NCI-H226 (cell line): ENCODE results near the gene IREB2.
A peak's percentile ranks its signal among the peaks of the same experiment; 100 is the strongest.
"Not testable (repeated sequence)": the region's sequence is repeated elsewhere in the genome, so short reads cannot be mapped to it uniquely, and the experiment has no call there.

ENCODE experiments used
- DNase-seq: peaks from one replicate; pipeline ENCODE4 v3.0.0-alpha.2; 2015

The IREB2 gene

DNA sequence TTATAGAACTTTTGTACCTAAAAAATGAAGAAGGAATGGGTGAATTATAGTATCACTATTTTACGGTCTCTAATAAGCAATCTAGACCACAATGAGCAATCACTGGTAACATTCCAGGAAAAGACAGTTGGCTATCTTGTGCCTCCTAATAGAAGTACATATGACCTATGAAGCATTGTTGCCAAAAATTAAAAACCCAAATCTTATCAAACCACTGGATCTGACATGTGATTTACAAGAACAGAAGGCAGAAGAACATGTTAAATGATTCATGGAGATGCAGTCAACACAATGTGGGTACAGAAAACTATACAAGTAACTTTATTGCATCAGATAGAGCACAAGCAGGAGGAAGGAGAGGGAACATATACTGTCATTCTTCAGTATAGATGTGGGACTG is 54.9 kb downstream of the IREB2 start:
- DNase-seq: no peak

DNA sequence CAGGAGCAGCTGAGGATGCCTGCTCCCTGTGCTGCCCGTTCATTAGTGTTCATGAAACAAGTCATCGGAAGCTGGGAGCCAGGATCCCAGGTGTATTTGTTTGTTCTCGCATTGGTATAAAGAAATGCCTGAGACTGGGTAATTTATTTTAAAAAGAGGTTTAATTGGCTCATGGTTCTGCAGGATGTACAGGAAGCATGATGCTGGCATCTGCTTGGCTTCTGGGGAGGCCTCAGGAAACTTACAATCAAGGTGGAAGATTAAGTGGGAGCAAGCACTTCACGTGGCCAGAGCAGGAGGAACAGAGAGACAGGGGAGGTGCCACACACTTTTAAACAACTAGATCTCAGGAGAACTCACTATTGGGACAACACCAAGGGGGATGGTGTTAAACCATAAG is 63.8 kb downstream of the IREB2 start:
- no peak for DNase-seq

DNA sequence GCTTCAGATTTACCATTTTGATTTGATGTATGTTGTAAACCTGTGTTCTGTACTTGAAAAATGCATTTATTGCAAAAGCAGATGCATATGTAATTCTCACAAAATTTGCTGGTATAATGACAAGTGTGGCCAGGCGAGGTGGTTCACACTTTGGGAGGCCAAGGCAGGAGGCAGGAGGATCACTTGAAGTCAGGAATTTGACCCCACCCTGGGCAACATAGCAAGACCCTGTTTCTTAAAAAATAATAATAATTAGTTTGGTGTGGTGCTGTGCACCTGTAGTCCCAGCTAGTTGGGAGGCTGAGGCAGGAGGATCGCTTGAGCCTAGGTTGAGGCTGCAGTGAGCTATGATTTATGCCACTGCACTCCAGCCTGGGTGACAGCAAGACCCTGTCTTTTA is 64.6 kb downstream of the IREB2 start:
- no peak for DNase-seq

DNA sequence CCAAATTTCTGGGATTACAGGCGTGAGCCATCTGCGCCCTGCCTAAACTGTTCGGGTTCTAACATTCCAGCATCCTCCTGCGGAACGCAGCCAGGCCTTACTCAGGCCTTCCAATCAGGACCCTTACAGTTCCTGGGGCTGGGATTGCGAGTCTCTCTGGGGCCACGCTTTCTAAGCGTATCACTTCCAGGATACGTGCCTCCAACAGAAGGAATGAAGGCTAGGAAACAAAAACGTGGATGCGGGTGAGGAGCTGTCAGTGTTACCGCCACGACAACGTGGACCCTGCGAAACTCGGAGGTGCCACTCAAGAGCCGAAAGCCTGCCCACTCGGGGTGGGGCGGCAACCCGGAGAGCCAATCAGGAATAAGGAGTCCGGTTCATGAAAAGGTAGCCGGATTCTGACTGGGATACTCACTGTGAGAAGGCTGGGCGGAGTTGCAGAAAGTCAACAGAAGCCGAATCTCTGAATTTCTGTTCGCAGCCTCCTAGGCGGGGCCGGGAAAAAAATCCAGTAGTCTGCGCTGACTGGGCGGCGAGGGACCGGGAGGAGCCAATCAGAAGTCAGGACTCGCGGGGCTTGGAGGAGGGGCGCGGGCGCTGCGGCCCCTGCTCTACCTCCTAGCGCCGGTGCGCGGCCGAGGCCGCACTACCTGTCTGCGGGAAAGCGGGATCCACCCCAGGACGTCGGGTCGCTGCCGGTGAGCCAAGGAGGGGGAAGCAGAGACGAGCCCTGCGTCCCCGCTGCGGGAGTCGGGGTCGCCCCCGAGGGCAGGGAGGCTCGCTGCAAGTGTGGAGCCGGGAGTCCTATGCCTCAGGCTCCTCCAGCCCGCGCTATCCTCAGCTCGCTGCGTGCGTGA is 69.2 kb downstream of the IREB2 start, which contains the start of gene HYKK:
Gene HYKK (plus strand): TSS at position 607 of the 860 bp plus-strand sequence. CDS start 5,512 bp downstream, outside the sequence.
- DNase-seq: peak; percentile 100

DNA sequence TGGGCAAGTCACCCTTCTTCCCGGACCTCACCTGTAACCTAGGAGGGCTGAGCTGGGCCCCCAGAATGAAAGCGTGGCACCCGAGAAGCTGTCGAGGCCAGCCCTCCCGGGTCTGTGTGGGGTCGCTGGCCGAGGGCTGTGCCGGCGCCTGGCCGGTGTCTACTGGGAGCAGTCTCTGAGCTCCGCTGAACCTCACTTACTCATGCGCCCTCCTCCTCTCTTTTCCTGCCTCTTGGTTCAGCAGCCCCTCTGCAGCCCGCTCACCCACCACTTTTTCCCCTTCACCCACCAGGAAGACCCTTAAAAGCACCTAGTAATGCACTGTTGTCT is 69.8 kb downstream of the IREB2 start:
- no peak for DNase-seq

DNA sequence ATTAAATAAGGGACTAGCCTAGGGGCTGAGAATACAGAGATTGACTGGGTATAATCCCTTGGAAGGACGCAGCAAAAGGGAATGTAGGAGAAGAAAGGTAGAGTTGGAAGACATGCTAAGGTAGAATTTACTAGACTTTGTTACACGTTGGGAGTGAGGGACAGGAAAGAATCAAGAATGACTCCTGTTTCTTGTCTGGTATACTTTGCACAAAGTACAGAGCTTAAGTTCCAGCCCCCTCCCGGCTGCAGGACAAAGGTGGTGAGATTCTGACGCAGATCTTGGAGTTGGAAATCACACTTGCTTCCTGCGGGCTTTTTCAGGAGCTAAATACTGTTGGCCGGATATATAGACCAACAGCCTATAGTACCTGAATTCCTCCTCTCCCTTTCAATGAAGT is 70.3 kb downstream of the IREB2 start:
- DNase-seq: no peak

DNA sequence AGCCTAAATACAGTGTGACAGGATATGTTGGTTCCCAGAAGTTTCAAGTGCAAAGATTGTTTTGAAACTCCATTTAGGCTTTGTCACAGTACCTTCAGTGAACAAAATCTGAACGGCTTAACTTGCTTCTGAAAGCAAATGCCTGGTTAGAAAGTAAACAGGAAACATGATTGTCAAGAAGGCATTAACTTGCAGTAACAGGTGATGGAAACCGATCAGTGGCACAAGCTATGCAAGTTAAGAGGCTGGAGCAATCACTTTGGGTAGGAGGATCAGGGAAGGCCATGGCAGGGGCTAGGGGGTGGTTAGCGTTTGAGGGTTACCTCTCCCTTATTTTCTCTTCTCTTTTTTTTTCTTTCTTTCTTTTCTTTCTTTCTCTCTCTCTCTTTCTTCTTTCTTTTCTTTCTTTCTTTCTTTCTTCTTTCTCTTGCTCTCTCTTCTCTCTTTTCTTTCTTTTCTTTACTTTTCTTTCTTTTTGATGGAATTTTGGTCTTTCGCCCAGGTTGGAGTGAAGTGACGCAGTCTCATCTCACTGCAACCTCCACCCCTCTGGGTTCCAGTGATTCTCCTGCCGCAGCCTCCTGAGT is 71.8 kb downstream of the IREB2 start:
- DNase-seq: no peak

DNA sequence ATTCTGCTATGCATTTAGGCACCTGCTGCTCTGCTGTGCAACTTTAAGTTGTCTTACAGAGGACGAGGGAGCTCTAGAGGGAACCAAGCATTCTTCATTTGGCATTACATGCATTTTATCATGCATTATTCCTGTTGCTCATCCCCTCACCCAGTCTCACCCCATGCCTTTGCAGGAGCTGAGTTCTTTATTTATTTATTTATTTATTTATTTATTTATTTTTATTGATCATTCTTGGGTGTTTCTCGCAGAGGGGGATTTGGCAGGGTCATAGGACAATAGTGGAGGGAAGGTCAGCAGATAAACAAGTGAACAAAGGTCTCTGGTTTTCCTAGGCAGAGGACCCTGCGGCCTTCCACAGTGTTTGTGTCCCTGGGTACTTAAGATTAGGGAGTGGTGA is 82.0 kb downstream of the IREB2 start:
- not testable (repeated sequence) for DNase-seq

DNA sequence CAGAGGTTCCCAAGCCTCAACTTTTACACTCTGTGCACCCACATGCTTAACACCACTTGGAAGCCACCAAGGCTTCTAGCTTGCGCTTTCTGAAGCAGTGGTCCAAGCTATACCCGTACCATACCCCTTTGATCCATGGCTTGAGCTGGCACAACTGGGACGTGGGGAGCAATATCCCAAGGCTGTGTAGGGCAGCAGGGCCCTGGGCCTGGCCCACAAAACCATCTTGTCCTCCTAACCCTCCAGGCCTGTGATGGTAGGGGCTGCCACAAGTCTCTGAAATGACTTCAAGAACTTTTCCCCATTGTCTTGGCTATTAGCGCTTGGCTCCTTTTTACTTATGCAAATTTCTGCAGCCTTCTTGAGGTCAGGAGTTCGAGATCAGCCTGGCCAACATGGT is 86.2 kb downstream of the IREB2 start:
- no peak for DNase-seq

DNA sequence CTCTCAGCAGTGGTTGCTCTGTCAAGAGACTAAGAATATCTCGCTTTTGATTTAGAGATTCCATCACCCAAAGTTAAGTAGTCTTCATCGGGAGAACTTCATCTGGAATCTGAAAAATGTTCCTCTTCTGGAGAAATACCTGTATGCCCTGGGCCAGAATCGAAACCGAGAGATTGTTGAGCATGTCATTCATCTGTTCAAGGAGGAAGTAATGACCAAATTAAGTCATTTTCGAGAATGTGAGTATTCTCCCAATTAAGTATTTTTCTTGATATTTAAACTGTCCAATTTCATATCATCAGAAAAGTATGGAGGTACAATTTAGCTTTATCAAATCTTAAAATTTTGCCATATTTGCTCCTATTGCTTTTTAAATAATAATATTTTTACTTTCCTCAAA is 89.3 kb downstream of the IREB2 start:
- DNase-seq: no peak

DNA sequence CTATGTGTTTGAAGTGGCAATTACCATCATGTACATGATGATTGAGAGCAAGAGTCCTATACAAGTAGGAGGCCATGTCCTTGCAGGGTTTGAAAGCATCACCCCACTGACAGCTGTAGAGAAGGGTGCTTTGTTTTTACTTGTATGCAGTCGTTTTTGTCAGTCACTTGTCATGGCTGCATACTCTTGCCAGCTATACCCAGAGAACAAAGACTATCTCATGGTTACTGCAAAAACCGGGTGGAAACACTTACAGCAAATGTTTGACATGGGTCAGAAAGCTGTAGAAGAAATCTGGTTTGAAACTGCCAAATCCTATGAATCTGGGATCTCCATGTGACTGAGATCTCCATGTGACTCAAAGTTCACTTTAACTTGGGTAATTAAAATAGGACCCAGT is 95.3 kb downstream of the IREB2 start:
- no peak for DNase-seq

DNA sequence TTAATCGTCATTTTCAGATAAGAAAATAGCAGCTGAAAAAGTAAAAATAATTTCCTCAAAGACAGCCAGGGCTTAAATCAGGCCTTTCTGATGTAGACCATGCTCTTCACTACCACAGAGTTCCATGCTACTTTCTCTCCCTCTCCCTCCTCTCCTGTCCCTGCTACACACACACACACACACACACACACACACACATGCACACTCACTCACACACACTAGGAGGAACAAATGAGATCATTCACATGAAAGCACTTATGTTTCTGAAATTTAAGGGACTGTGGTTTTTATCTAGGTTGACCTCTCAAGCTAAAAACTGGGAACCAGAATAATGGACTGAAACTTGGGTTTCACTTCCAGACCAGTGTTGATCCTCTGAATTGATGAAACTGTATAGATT is 98.1 kb downstream of the IREB2 start:
- DNase-seq: no peak

DNA sequence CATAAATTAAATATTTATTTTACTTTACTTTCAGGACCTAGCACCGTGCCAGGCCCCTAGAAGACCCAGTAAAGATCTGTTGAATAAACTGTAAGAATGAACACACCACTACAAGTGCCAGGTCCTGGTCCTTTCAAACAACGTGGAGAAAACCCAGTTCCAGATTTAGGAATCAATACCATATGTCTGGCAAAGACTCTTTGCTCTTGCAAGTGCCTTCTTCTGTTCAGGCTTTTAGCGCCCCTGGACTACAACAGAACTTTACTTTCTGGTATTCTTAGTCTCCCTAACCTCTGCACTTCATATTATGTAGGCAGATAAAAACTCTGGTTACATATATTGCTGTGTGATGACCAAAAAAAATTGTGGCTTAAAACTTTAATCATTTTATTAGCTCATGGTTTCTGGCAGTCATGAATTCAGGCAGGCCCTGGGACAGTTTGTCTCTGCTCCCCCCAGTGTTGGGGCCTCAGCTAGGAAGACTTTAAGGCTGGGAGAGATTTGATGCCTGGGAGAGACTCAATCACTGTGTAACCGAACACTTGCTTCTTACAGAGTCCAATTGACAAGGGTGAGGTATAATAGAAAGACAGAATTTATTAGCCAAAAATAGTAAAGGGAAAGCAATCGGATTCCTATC is 99.4 kb downstream of the IREB2 start:
- no peak for DNase-seq

DNA sequence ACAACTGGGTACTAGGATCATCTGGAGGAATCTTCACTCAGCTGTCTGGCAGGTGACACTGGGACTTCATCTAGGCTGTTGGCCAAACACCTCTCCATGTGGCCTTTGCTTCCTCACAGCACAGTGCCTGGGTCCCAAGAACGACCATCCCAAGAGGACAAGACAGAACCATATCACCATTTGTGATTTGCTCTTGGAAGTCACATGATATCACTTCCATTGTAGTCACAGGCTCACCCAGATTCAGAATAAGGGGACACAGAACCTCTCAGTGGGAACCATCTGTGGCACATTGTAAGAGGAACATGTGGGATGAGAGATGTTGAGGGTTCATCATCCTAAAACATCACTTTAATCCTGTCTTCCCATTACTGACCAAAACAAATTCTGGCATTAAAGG is 100.3 kb downstream of the IREB2 start:
- no peak for DNase-seq

DNA sequence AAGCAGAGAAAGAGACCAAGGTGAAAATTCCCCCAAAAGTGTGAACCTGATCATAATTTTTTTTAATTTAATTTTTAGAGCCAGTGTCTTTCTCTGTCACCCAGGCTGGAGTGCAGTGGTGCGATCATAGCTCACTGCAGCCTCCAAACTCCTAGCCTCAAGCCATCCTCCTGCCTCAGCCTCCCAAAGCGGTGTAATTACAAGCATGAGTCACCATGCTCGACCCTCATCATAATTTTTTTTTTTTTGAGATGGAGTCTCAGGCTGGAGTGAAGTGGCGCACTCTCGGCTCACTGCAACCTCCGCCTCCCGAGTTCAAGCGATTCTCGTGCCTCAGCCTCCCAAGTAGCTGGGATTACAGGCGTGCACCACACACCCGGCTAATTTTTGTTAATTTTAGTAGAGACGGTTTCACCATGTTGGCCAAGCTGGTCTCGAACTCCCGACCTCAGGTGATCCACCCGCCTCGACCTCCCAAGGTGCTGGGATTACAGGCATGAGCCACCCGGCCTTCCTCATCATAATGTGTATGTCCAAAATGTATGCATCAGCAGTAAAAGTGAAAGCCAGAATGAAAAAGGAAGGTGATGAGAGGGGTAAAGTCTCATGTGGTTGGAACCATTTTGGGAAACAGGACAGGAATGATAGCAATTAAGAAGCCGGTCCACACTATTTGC is 101.6 kb downstream of the IREB2 start:
- not testable (repeated sequence) for DNase-seq

DNA sequence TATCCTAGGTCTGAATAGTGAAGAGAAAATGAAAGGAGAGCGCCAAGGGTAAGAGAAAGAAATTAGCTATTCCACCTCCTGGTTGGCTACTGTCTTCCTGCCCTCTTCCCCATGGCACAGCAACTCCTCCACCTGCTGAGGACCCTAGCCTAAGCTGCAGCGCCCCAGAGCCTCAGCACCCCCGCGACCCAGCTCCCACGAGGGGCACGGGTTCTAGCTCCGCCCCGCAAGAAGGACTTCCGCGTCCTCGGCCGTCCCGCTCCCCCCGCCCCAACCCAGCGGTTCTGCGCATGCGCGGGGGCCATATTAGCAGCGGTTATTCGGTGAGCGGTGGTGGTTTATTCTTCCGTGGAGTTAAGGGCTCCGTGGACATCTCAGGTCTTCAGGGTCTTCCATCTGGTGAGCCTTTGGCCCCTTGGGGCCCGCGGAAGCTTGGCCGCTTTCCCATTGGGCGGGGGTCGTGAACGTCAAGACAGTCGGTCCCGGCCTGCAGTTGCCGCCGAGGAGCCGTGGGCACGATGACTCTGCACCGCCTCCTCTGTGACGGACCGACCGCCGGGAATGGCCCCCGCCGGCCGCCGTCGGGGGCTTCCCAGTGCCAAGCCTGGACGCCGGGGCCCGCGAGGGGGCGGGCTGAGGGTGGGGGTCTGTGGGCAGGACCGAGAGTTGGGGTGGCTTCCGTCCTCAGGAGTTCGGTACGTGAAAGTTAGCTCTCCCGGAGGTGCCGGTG is 102.3 kb downstream of the IREB2 start, which contains the start of gene PSMA4:
Gene PSMA4 (plus strand): TSS at position 304 of the 730 bp plus-strand sequence. CDS start 1,484 bp downstream, outside the sequence.
- peak; percentile 84 for DNase-seq

DNA sequence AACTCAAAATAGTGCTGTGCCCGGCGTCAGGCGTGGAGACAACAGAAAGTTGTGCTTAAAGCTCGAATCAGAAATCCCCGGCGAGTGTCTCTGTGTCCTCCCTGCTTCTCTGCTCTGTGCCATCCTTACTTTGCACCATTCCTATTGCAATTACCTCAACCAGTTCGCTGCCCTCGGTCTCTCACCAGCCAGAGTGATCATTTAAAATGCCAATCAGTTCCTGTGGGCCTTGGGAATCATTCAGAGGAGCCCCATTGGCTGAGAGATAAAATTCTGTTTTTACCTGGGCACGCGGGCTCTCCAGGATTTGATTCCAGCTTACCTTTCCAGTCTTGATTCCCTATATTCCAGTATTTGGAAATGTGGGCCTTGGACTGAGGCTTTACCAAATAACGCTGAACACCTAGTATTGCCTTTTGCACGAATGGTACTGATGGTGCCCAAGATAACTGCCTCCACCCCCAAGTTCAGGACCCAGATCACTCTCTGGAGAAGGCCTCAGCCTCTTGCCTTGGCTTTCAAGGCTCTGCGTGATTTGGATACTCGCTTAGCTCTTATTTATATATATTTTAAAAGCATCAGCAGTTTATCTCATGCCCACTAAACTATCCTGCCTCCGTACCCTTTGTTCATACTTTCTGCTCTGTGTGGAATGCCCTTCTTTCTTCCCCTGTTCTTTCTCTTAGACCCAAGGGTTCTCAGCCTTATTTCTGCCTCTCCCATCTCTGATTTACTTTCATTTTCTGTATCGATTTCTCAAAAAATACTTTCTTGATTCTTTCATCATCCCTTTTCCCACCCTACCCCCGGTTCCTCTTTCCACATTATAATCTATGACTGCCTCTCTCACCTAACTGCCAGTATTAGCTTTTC is 103.1 kb downstream of the IREB2 start:
- peak; percentile 12 for DNase-seq

DNA sequence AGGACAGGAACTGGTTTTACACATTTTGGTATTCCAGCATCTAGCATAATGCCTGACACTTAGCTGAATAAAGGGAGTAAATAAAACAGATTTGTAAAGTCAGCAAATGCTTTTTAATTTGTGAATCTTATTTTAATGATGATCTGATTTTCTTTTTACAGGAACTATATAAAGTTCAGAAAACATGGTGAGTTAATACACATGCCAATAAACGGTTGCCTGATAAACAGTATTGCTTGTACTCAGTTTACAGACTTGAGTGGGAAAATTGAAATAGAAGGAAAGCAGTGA is 103.7 kb downstream of the IREB2 start:
- no peak for DNase-seq

DNA sequence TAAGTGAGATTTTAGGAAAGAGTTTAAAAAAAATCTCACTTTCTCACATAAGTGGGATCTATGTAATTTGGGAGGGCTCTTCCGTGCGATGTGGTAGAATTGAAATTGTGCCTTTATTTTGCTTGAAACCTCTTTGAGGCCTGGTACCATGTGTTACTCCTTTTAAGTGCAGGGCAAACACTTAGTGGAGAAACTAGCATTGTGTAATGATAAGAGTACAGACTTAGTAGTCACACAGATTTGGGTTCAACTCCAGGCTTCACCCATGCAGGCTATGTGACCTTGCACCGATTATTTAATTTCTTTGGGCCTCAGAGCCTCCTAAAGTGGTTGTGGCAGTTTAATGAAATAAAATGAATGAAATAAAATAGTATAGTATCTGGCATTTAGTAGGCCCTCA is 104.6 kb downstream of the IREB2 start:
- DNase-seq: no peak

DNA sequence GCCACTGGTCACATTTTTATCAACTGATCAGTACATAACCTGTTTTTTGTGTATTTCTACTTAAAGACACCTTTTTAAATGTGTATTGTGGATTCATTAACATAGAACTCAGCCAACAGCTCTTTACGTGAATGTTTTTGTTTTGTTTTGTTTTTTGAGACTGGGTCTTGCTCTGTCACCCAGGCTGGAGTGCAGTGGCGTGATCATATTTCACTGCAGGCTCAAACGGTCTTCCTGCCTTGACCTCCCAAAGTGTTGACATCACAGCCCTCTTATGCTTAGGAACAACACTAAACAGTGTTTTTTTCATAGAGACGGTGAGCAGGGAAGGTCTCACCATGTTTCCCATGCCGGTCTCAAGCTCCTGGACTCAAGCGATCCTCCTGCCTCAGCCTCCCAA is 112.2 kb downstream of the IREB2 start:
- no peak for DNase-seq

DNA sequence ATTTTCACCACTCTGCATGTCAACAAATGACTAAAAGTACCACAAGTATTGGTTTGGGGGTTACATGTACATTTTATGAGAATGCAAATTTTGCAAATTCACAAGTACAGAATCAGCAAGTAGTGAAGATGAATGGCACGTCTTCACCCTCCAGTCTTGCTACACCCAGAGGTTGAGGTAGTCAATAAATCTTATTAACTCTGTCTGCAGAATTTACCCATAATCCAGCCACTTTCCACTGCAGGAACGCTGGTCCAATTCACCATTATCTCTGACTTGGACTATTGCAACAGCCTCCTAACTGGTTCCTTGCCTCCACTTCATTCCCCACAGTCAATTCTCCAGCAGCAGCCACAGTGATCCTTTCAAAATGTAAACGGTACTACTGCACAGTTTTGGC is 112.8 kb downstream of the IREB2 start:
- DNase-seq: no peak
